ENCODE measurements around the gene DGKQ. TPM values are rescaled to one million over a fixed set of nuclear protein-coding genes. Genes with fewer than 3 reads are reported as not detected.

DGKQ gene
- total RNA-seq, 1 experiment from 2014 or later = 22.0 TPM

- TF ChIP-seq EGR1 (IDR thresholded peaks at IDR 0.05; ENCODE audit: low read depth) (no peak), REST (IDR thresholded peaks at IDR 0.05; ENCODE audit: low read depth) (no peak), EZH2phosphoT487 (IDR thresholded peaks at IDR 0.05; ENCODE audit: borderline replicate concordance) (no peak), SIN3A (IDR thresholded peaks at IDR 0.05; ENCODE audit: low read depth) (no peak), ELF1 (IDR thresholded peaks at IDR 0.05; ENCODE audit: borderline replicate concordance, low read depth) (no peak), ZFX (IDR thresholded peaks at IDR 0.05) (no peak), POLR2A (IDR thresholded peaks at IDR 0.05; ENCODE audit: borderline replicate concordance, extremely low read depth, insufficient read depth, insufficient read length) (no peak)
- Histone ChIP-seq H3K27ac (ENCODE audit: low read depth, low read length) (no peak overlapping the region), H3K4me2 (ENCODE audit: low read length) (no peak overlapping the region), H3K4me1 (ENCODE audit: control insufficient read depth in 1 of 2, insufficient read depth in 2 of 2, low read length in 2 of 2) (no peaks in the 10 kb centered on the region), H3K36me3 (ENCODE audit: control insufficient read depth in 1 of 2, insufficient read depth in 2 of 2, low read length in 2 of 2) (no peaks in the 10 kb centered on the region), H2AFZ (ENCODE audit: low read depth, low read length, poor library complexity, severe bottlenecking) (no peak overlapping the region), H3K79me2 (ENCODE audit: insufficient read depth, low read length) (no peaks in the 10 kb centered on the region; the same call in 1 of the 2 replicates), H3K9me2 (ENCODE audit: insufficient read depth) (no peaks in the 10 kb centered on the region), H4K20me1 (ENCODE audit: insufficient read depth) (no peaks in the 10 kb centered on the region), H3K9ac (ENCODE audit: low read length) (no peak overlapping the region), H3K9me3 (ENCODE audit: control insufficient read depth in 1 of 2, insufficient read depth in 1 of 2, low read depth in 1 of 2, low read length in 2 of 2) (no peaks in the 10 kb centered on the region), H3K27me3 (ENCODE audit: insufficient read depth, low read length) (no peaks in the 10 kb centered on the region), H3K4me3 (replicated peaks in 1 of 2; ENCODE audit: low read depth in 1 of 2, low read length in 2 of 2) (no peak overlapping the region)
- ChIA-PET RAD21 (ENCODE audit: low non-redundant PET in 1 of 2, low total read pairs in 2 of 2, uncharacterized antibody in 2 of 2, unreplicated experiment in 2 of 2) (no interaction called here), CTCF (no interaction called here), POLR2A (no interaction called here)
- DNase-seq (ENCODE audit: low read depth, low spot score) (no peak), ATAC-seq (no peak)
- no TSS peak for BruUV-seq (replicated peaks)
- intact Hi-C loops (cut with micrococcal nuclease) = no loop called here
Observed at GRCh38 chr4:955931-956381, 17.4 kb downstream of the DGKQ start.
